ENCODE data around the gene ZNF750.

The ZNF750 gene

DNA sequence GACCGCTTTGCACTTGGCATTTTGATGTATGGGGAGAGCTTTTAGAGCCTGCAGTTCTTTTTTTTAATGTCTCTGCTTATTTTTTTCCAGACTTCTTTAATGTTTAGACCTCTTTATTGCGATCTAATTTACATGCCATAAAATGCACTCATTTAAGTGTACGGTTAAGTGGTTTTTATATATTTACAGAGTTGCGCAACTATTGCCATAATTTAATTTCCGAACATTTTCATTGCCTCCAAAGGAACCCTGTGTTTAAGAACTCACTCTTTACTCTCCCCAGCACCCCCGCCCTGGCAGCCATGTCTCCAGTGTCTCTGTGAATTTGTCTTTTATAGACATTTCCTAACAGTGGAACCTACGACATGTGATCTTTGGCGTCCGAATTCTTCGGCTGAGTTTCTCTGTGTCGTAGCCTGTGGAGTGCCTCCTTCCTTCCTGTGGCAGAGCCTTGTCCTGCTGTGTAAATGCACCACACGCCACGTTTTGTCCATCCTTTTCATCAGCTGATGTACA is 24.0 kb downstream of the ZNF750 start:
- peaks cover 58% of the 10 kb centered on the region for H3K36me3 ChIP-seq (ENCODE audit: insufficient read depth, low read length)
- H3K27ac ChIP-seq (ENCODE audit: low read depth, low read length, poor library complexity, severe bottlenecking) = no peak overlapping the region
- H3K9ac ChIP-seq (ENCODE audit: low read length) = no peak overlapping the region
- H2AFZ ChIP-seq (ENCODE audit: low read length) = no peak overlapping the region
- no peak overlapping the region for H3K4me3 ChIP-seq (ENCODE audit: low read depth, low read length, poor library complexity, severe bottlenecking)
- no peaks in the 10 kb centered on the region for H3F3A ChIP-seq (ENCODE audit: insufficient read depth, low read length)
- no peaks in the 10 kb centered on the region for H4K20me1 ChIP-seq (ENCODE audit: insufficient read depth, low read length)
- no peak overlapping the region for H3K4me2 ChIP-seq (ENCODE audit: low read length)
- H3K4me1 ChIP-seq (ENCODE audit: insufficient read depth, low read length, severe bottlenecking) = peaks cover 28% of the 10 kb centered on the region
- TF ChIP-seq EZH2 (IDR thresholded peaks at IDR 0.05; ENCODE audit: borderline replicate concordance, low read length) = no peak
- TF ChIP-seq, protein P1, sequence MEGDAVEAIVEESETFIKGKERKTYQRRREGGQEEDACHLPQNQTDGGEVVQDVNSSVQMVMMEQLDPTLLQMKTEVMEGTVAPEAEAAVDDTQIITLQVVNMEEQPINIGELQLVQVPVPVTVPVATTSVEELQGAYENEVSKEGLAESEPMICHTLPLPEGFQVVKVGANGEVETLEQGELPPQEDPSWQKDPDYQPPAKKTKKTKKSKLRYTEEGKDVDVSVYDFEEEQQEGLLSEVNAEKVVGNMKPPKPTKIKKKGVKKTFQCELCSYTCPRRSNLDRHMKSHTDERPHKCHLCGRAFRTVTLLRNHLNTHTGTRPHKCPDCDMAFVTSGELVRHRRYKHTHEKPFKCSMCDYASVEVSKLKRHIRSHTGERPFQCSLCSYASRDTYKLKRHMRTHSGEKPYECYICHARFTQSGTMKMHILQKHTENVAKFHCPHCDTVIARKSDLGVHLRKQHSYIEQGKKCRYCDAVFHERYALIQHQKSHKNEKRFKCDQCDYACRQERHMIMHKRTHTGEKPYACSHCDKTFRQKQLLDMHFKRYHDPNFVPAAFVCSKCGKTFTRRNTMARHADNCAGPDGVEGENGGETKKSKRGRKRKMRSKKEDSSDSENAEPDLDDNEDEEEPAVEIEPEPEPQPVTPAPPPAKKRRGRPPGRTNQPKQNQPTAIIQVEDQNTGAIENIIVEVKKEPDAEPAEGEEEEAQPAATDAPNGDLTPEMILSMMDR (IDR thresholded peaks at IDR 0.05; ENCODE audit: low read length) = no peak
- H3K79me2 ChIP-seq (ENCODE audit: insufficient read depth, low read length) = no peaks in the 10 kb centered on the region
- no peaks in the 10 kb centered on the region for H3K27me3 ChIP-seq (ENCODE audit: insufficient read depth, low read length)
- H3K9me3 ChIP-seq (ENCODE audit: low read length) = peaks cover 7% of the 10 kb centered on the region
- no peaks in the 10 kb centered on the region for H3K9me2 ChIP-seq (ENCODE audit: low read depth, low read length)

DNA sequence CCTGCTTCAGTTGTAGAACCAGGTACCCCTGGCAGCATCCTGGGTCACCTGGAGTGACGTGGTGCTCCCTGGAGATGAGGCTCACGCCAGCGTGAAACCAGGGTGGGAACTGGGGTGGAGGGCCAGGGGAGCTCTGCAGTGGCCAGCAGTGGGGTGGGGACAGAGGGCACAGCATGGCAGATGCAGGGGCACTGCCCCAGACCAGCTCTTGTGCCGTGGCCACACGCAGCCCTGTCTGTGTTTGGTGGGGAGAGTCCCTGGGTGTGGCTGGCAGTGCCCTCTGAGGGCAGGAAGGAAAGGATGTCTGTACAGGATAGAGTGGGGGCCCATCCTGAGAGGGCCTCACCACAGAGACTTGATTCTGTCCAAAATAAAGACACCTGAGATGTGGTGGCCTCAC is 24.5 kb downstream of the ZNF750 start:
- no peak overlapping the region for H2AFZ ChIP-seq (ENCODE audit: low read length)
- H3K4me2 ChIP-seq (ENCODE audit: low read length) = no peak overlapping the region
- H4K20me1 ChIP-seq (ENCODE audit: insufficient read depth, low read length) = no peaks in the 10 kb centered on the region
- peaks cover 33% of the 10 kb centered on the region for H3K4me1 ChIP-seq (ENCODE audit: insufficient read depth, low read length, severe bottlenecking)
- H3K27ac ChIP-seq (ENCODE audit: low read depth, low read length, poor library complexity, severe bottlenecking) = no peak overlapping the region
- H3F3A ChIP-seq (ENCODE audit: insufficient read depth, low read length) = no peaks in the 10 kb centered on the region
- H3K79me2 ChIP-seq (ENCODE audit: insufficient read depth, low read length) = no peaks in the 10 kb centered on the region
- no peak overlapping the region for H3K4me3 ChIP-seq (ENCODE audit: low read depth, low read length, poor library complexity, severe bottlenecking)
- H3K9me3 ChIP-seq (ENCODE audit: low read length) = peaks cover 4% of the 10 kb centered on the region
- TF ChIP-seq, protein P1 (IDR thresholded peaks at IDR 0.05; ENCODE audit: low read length) = no peak
- no peak for TF ChIP-seq EZH2 (IDR thresholded peaks at IDR 0.05; ENCODE audit: borderline replicate concordance, low read length)
- H3K36me3 ChIP-seq (ENCODE audit: insufficient read depth, low read length) = peaks cover 58% of the 10 kb centered on the region
- no peaks in the 10 kb centered on the region for H3K27me3 ChIP-seq (ENCODE audit: insufficient read depth, low read length)
- H3K9me2 ChIP-seq (ENCODE audit: low read depth, low read length) = no peaks in the 10 kb centered on the region
- H3K9ac ChIP-seq (ENCODE audit: low read length) = no peak overlapping the region

DNA sequence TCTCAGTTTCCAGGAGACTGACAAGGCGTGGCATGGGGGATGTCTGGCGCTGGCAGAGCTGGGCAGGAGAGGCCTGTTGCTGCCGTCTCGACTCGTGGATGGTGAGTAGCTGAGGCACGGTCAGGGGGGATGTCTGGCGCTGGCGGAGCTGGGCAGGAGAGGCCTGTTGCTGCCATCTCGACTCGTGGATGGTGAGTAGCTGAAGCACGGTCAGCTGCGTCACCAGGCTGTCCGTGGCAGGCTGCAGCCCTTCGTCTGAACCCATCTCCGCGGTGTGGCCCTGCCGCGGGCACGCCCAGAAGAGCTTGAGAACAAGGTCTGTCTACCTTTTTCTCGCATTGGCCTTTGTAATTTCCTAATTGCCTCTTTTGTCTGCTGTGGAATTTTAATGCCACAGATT is 25.0 kb downstream of the ZNF750 start:
- H3K4me1 ChIP-seq (ENCODE audit: insufficient read depth, low read length, severe bottlenecking) = peaks cover 33% of the 10 kb centered on the region
- no peak overlapping the region for H3K9ac ChIP-seq (ENCODE audit: low read length)
- H3K79me2 ChIP-seq (ENCODE audit: insufficient read depth, low read length) = no peaks in the 10 kb centered on the region
- H3F3A ChIP-seq (ENCODE audit: insufficient read depth, low read length) = no peaks in the 10 kb centered on the region
- H3K4me3 ChIP-seq (ENCODE audit: low read depth, low read length, poor library complexity, severe bottlenecking) = no peak overlapping the region
- no peak for TF ChIP-seq EZH2 (IDR thresholded peaks at IDR 0.05; ENCODE audit: borderline replicate concordance, low read length)
- TF ChIP-seq, protein P1 (IDR thresholded peaks at IDR 0.05; ENCODE audit: low read length) = no peak
- no peaks in the 10 kb centered on the region for H3K27me3 ChIP-seq (ENCODE audit: insufficient read depth, low read length)
- no peak overlapping the region for H3K27ac ChIP-seq (ENCODE audit: low read depth, low read length, poor library complexity, severe bottlenecking)
- no peak overlapping the region for H3K4me2 ChIP-seq (ENCODE audit: low read length)
- H2AFZ ChIP-seq (ENCODE audit: low read length) = no peak overlapping the region
- H3K9me2 ChIP-seq (ENCODE audit: low read depth, low read length) = no peaks in the 10 kb centered on the region
- no peaks in the 10 kb centered on the region; the same call in 1 of the 2 replicates for H3K9me3 ChIP-seq (ENCODE audit: low read length)
- peaks cover 53% of the 10 kb centered on the region for H3K36me3 ChIP-seq (ENCODE audit: insufficient read depth, low read length)
- H4K20me1 ChIP-seq (ENCODE audit: insufficient read depth, low read length) = no peaks in the 10 kb centered on the region

All from OCI-LY1 (cell line).